NAMALWA (cell line): Measurements from ENCODE around the gene MAP3K1.
"Not testable (repeated sequence)": the region's sequence is repeated elsewhere in the genome, so short reads cannot be mapped to it uniquely, and the experiment has no call there.

Source experiments
- DNase-seq: peaks from one replicate; pipeline ENCODE4 v3.0.0-alpha.2; 2015; ENCODE audit warnings: low spot score

MAP3K1 gene

DNA sequence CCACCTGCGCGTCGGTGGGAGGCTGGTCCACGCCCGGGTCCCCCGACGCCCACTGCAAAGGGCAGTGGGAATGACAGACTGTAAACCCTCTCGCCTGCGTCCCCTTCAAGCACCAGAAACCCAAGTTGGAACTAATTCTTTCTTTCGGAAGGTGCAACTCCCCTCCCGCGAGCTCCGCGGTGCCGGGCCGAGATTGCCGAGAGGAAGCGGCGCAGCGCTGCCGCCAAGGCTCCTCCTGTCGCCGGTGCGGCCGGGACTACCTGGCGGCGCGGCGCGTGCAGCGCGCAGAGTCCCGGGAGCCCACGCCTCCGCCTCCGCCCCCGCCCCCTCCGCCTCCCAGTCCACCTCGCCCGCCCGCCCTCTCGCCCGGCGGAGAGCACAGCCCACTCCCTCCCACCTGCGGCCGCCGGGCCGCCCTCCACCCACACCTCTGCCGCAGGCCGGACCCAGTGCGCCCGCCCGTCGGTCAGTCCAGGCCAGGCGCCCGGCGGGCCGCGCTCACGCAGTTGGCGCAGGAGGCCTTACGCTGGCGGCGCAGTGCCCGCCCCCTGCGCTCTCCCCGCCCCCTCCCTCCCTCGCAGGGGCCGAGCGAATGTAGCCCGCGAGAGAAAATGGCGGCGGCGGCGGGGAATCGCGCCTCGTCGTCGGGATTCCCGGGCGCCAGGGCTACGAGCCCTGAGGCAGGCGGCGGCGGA is at the start of gene MAP3K1:
MAP3K1 (plus strand) TSS at position 587 of the 695 bp plus-strand sequence; CDS start at position 612, 25 bp downstream.
- DNase-seq = peak; percentile 65

DNA sequence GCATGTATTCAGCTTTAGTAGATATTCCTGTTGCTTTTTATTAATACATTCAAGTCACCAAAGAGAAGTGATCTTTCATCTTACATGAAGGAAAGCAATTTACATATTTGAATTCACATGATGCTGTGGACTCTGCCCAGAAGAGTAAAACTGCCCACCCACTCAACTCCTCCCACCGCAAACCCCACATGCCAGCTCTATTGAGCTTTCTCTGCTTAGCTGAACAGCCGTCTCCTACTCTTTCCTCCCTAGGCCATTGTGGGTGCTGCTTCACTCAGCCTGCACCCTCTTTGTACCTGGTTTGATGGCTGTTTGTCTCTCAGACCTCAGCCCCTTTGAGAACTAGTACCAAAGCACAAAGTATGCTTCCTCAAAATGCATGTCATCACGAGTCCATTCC is 48.4 kb upstream of the MAP3K1 start:
- no peak for DNase-seq

DNA sequence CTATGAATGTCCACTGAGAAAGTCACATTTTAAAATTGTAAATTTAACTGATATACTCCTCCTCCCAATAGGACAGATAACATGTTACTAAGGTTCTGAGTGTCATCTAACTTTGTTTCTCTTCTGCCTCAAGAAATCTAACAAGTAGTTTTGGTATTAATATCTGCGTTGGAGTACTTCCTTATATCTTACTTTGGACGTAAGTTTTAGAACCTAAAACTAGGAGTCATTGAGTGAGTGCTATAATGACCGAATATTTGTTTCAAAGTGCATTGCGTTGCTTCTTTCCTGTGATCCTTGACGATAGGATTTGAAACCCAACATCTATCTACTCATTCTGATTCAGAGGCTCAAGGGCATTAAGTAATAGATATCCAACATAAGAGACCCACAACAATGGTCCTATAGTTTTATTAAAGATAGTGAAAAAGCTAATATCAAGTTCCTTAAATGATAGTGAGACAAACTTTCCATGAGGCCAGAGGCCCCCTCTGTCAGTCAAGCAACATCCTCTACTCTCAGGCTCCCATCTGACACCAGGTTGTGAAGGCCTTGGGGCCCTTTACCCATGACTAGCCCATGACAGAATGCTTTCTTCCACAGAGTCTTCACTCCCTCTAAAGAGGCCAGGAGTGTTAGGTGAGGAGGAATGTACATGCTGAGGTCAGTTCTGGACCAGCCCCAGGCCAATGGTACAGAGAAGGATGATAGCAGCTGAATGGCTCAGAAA is 45.3 kb upstream of the MAP3K1 start:
- DNase-seq = no peak

DNA sequence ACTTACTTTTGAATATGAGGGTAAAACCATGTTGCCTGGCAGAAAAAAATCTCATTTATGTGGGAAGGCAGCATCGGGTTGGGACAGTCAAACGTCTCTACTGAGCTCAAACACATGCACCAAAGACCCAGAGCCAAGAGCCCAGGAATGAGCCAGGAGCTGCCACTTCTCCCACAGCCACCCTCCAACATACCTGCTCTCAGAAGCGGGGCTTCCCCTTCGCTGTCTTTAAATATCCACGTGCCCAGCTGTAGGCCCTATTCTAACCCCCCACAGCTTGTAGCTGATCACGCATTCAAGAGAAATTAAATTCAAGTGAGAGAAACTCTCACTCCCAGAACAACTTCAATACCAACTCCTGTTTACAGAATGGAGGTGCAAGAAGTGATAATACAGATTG is 42.6 kb upstream of the MAP3K1 start:
- no peak for DNase-seq

DNA sequence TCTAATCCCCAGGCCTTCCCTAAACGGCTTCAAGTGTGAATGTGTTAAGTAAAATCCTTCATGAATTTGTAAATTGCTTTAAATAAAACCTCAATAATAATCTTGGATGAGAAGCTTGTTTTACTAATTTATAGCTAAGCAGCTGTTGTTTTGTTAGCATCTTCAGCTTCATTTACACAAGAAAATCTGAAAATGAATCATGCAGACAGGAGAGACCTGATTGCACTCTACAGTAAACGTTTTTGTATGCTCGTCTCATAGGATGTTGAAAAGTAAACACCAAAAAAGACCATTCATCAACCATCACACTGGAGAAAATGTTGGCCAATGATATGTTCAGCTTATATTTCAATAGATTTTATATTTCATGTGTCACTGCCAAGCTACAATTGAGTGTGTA is 40.4 kb upstream of the MAP3K1 start:
- DNase-seq = no peak

DNA sequence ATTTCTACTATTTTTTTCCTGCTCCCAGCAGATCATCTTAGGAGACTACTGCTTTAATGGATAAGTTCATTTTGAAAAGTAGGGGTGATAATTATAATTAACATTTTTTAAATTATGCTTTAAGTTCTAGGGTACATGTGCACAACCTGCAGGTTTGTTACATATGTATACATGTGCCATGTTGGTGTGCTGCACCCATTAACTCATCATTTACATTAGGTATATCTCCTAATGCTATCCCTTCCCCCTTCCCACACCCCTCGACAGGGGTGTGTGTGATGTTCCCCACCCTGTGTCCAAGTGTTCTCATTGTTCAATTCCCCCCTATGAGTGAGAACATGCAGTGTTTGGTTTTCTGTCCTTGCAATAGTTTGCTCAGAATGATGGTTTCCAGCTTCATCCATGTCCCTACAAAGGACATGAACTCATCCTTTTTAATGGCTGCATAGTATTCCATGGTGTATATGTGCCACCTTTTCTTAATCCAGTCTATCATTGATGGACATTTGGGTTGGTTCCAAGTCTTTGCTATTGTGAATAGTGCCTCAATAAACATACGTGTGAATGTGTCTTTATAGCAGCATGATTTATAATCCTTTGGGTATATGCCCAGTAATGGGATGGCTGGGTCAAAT is 39.0 kb upstream of the MAP3K1 start:
- not testable (repeated sequence) for DNase-seq

DNA sequence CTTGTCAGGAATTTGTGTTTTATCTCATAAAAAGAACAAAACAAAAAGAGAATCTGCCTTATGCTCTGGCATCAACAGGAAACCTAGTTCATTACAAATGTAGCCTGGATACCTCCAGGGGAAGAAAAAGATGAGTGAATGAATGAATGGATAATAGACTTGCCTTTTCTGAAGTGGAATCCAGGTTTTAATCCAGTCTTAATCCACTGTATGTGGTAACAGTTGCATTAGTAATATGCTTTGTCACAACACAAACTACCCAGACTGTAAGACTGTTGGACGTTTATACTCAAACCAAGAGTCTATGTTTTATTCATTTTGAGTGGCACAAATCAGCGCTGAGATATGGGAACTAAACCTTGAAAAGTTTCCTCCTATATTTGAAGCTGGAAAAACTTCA is 32.1 kb upstream of the MAP3K1 start:
- DNase-seq = no peak

DNA sequence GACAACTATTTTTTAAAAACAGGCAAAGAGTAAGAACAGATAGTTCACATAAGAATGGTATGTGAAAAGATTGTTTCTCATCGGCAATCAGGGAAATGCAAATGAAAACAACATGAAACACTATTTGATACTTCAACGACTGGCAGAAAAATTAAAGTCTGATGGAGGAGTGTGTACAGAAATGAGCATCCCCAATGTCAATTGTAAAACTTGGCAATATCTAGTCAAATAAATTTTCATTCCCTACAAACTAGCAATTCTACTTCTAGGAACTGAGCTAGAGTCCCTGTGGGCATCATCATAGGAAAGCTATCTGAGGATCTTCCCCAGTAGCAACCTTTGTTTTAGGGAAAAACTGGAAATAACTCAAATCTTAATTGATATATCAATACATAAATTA is 29.0 kb upstream of the MAP3K1 start:
- DNase-seq = no peak

DNA sequence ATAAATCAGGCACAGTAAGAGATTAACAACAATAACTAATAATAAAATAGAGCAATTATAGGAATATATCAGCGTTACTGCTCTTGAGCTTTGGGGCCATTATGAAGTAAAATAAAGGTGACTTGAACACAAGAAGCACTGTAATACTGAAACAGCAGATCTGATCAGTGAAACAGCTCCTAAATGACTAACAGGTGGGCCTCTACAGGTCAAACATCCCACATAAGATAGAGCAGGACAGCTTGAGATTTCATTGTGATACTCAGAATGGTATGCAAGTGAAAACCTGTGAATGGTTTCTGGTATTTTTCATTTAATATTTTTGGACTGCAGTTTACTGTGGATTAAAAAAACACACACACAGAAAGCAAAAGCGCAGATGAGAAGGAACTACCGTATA is 24.0 kb upstream of the MAP3K1 start:
- DNase-seq = no peak

DNA sequence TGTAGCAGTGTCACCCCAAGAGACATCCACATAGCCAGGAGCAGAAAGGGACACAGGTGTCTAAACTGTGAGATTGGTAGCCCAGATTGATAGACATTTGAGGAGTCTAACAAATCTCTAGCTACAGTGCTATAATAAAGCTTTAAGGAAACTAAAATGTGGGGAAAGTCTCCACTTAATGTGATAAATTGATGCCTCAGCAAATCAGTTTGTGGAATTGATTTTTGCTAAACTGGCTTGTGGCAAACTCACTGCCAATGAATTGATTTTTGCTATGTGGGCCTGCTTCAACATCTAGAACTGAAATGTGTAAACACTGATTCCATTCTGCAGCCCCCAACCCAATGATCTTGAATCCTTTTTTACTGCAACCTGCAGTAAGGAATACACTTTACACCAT is 16.8 kb upstream of the MAP3K1 start:
- no peak for DNase-seq

DNA sequence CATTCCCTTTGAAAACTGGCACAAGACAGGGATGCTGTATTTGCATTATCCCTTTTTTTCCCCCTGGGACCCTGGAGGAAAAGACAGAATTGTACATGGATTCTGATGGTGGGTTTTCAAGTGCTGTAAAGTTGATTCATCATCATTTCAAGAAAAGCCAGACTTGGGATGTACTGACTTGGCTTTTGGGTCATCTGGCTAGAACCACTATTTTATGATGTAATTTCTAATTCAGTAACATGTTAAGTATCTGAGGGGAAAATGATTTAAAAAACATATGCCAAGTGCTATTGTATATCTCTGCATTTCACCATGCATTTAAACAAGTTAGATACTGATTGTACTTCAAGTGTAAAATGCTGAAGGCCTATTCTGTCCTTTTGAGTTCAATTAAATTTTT is 15.2 kb upstream of the MAP3K1 start:
- DNase-seq = no peak

DNA sequence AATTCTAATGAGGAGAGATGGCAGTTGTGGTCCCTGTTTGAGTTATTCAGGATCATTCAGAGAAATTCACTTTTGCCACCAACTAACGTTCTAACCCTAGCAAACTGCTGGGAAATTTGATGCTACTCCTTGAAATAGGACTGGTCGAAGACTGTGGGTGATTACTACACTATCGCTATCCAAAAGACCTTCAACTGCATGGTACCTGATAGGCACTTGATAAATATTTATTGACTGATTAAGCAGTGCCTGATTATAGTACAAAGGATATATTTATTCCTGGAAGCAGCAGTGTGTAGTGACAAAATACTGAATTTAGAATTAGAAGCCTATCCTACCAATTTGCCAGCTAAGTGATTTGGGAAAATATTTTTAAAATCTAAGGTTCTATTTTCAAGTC is 14.1 kb upstream of the MAP3K1 start:
- no peak for DNase-seq

DNA sequence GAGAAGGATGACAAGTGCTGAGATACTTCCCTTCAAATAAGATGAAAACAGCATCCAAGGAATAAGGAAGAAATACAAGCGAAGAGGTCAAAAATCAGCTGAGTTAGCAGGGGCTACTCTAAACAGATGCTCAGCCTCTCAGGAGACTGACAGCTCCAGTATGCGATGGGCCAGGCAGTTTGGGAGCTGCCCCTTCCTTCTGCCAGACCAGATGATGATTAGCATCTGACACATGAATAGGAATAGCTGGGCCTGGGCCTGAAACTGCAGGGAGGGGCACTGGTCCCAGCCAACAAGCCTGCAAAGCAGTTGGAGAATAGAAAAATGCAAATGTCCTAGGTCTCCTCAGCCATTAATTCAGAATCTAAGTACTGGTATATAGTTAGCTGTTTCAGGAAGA is 13.1 kb upstream of the MAP3K1 start:
- DNase-seq = no peak

DNA sequence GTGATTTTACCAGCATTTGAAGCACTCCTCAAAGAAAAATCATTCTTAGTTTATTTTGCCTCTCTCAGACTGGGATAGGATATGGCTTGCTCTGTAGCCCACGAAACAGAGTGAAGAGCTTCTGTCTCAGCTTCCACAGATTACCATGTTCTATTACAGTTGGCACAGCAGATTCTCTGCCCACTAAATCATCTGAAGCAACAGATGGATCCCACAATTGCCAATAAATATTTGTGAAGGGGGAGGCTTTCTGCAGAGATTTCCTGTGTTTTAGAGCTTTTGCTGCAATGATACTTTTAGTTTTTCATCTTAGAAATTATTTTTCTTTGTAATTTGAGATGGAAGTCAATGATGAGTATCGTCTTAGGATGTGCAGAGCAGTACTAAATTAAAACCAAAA is 12.3 kb upstream of the MAP3K1 start:
- DNase-seq = no peak

DNA sequence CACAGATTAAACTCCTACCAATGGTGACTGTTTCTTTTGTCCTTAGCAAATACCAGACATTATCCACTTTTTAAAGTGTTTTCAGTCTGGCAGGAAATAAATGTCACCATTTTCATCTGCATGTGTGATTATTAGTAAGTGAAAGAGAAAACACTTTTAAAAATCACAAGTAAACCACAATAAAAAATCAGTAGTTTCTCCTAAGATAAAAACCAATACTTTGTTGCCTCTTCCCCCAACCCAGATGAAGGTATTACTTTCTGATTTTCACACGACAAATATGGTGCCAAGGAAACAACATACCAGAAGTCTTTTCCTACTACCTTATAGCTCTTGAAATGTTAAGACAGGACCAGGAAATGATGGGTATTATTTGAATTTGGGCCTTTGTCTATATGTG is 11.5 kb upstream of the MAP3K1 start:
- DNase-seq = no peak

DNA sequence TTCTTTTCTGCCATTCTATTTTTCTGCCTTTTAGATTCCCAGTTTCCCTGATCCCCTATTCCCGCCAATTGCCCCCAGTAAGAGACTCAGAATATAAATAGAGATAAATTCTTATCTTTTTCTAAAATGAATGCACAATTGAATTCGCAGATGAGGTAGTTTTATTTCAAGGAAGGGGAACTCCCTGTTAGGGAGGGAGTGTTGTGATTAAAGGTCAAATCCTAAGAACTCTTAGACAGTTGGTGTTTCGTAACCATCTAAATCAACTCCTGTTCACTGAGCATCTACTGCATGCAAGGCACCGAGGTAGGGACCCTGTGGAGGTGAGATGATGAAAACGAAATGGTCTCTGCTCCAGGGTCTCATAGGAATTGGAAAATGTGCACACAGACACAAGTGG is 7.7 kb upstream of the MAP3K1 start:
- DNase-seq = no peak

DNA sequence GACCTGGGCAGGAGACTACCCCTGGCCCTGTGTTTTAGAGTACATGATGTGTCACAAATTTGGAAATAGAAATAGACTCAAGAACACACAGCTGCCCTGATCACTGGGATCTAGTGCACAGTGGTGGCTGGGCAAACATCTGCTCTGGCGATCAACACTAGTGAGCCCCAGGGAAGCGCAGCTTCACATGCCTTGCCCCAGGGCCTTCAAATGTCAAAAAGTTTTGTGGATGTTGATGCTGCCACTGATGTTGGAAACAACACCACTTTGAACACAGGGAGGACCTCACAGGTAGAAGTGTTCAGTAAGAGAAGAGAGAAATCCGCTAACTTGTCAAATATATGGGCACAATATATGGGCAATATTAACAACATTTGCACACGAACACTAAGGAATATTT is 7.1 kb upstream of the MAP3K1 start:
- no peak for DNase-seq

DNA sequence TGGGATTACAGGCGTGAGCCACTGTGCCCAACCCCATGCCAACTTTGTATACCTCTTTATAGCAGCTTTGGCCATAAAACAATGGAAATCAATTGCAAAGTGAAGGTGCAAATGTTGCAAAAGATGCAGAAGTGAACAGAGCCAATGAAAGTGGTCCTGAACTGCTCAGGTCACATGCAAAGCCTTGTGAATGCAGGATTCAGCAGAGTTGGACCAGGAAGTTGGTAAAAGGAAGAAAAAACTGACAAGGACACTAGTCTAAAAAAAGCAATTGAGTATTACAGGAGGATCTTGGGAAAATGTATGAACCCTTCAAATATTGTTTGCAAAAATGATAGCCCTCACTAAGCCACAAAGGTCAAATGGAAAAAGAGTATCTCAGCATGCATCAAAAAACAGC is 4.5 kb upstream of the MAP3K1 start:
- no peak for DNase-seq

DNA sequence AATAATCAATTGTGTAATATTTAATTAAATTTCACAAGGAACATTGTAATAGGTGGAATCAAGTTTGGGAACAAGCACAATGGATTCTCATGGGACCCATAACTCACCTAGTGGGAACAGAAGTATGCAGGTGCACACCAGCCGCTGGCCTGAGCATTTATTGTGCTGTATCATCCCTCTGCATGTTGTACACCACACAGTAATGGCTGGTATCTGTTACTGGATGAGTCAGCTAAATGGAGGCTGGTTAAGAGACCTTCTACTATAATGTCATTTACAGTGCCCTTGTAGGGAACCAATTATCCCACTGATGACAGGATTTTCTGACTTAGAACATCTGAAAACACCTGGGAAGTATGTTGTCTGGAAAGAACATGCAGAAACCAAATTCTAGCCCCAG is 3.2 kb upstream of the MAP3K1 start:
- no peak for DNase-seq

DNA sequence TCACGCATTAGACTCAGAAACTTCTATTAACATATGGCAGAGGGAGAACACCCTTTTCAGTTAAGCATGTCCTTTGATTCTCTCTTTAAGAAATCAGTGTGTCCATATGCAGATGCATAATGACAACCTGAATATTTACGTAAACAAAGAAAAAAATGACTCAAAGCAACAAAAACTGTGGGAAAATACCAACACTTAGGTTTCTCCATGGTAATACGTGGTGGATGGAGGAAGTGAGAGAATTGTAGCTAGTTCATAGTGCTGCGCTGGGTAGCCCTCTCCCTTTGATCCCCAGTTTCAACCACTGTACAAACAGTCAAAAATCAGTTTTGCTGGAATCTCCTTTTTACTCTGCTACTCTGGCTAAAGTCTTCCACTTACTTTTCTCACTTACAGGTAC is 2.0 kb upstream of the MAP3K1 start:
- peak; percentile 15 for DNase-seq

DNA sequence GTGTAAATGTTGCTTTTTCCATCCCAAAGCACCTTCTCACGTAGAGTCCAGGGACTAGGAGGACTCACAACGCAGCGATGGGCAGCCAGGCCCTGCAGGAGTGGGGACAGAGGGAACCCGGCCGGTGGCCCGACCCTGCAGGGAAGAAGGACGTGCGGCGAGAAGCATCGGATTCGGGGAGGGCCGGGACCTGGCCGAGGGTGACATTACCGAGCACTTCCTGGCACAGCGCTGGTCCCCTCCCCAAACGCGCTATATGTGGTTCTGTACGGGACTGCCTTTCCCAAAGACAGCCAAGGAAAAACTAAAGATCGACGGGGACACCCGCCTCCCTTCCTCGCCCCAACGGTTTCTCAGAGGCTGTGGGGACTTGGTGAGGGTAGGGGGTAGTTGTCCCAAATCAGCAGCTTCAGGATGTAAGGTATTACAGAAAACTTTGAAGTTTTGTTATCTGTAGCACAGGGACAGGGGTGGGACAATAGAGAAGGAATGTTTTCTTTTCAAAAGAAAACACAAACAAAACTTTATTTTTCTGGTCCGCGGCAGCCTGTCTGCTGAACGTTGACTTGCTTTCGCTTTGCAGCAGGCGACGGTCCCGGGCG is 887 bp upstream of the MAP3K1 start:
- peak; percentile 38 for DNase-seq

DNA sequence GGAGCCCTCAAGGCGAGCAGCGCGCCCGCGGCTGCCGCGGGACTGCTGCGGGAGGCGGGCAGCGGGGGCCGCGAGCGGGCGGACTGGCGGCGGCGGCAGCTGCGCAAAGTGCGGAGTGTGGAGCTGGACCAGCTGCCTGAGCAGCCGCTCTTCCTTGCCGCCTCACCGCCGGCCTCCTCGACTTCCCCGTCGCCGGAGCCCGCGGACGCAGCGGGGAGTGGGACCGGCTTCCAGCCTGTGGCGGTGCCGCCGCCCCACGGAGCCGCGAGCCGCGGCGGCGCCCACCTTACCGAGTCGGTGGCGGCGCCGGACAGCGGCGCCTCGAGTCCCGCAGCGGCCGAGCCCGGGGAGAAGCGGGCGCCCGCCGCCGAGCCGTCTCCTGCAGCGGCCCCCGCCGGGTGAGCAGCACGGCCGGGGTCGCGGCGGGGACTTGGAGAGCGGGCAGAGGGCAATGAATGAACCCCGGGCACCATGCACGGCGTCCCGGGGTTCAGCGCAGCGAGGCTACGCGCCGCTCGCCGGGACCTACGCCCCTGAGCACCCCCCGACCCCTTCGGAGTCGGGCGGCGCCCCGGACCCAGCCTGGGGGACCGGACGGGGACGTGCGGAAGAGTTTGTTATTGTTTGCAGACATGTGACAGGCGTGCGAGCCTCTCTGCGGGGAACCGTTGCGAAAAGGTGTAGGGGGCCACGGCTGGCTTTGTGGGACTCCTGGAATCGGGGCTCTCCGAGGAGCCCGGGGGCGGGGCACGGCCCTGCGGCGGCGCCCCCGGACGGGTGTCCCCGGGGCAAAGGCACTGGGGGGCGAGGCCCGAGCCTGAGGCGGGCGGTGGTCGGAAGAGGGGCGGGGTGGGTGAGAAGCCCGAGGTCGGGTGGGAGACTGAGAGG is 553 bp downstream of the MAP3K1 start:
- peak; percentile 38 for DNase-seq
